PFSK-1 (cell line): Measurements from ENCODE around the gene FAM184B.

ENCODE experiments used
- POLR2AphosphoS5 ChIP-seq: IDR thresholded peaks from 2 replicates; pipeline ENCODE4 v1.6.1; 2012; ENCODE audit warnings: low read depth, mild to moderate bottlenecking, control low read depth, low read length, moderate library complexity
- TAF1 ChIP-seq: IDR thresholded peaks from 2 replicates; pipeline ENCODE4 v1.6.1; 2012; ENCODE audit warnings: low read length, control low read depth, borderline replicate concordance; ENCODE audit not compliant: insufficient read depth

- TF ChIP-seq TAF1 (no peak), POLR2AphosphoS5 (no peak)
Measured at GRCh38 chr4:17583941-17584340, 197.5 kb downstream of the FAM184B start.
